GM19193 (cell line): ENCODE data around the gene CRAT.

ENCODE experiments used
- POLR2A ChIP-seq: IDR thresholded peaks from 4 replicates; pipeline ENCODE4 v1.6.1; 2011; ENCODE audit not compliant: insufficient read depth, insufficient read length; ENCODE audit errors: extremely low read depth

Gene CRAT

GRCh38 chr9:129110740-129111527 is at the start of gene CRAT, which contains the start of gene PTPA:
CRAT (minus strand) TSS chr9:129110793; CDS start chr9:129110509, 284 bp downstream.
PTPA (plus strand) TSS chr9:129111415; CDS start chr9:129111601, 186 bp downstream.
- TF ChIP-seq POLR2A: peak; percentile 87

GRCh38 chr9:129156163-129156562 is 45.6 kb upstream of the CRAT start:
- no peak for TF ChIP-seq POLR2A

- TF ChIP-seq POLR2A: no peak
These were observed 44.4 kb upstream of the CRAT start for GRCh38 chr9:129154866-129155477.

GRCh38 chr9:129151469-129151868 is 40.9 kb upstream of the CRAT start:
- no peak for TF ChIP-seq POLR2A

GRCh38 chr9:129150672-129151211 is 40.1 kb upstream of the CRAT start:
- no peak for TF ChIP-seq POLR2A

- TF ChIP-seq POLR2A: no peak
These were observed 39.5 kb upstream of the CRAT start for GRCh38 chr9:129150122-129150521.

- TF ChIP-seq POLR2A: no peak
These were observed 38.8 kb upstream of the CRAT start for GRCh38 chr9:129149442-129149841.

GRCh38 chr9:129148463-129149204 is 38.0 kb upstream of the CRAT start:
- no peak for TF ChIP-seq POLR2A

- no peak for TF ChIP-seq POLR2A
These were observed 35.9 kb upstream of the CRAT start for GRCh38 chr9:129146441-129146941.

GRCh38 chr9:129145841-129146292 is 35.3 kb upstream of the CRAT start:
- TF ChIP-seq POLR2A: no peak

GRCh38 chr9:129145316-129145715 is 34.7 kb upstream of the CRAT start:
- no peak for TF ChIP-seq POLR2A

- no peak for TF ChIP-seq POLR2A
These were observed 32.7 kb upstream of the CRAT start for GRCh38 chr9:129143031-129143927.

GRCh38 chr9:129142138-129142935 is 31.7 kb upstream of the CRAT start:
- TF ChIP-seq POLR2A: no peak
